Heart left ventricle (tissue), 13 donors: ENCODE measurements around the gene RAD51B.

Experiments
- CTCF ChIP-seq, 12 donors: fragments of 200-600 bp; sonication (generic) in 4 of 12; IDR thresholded peaks; one replicate each; pipeline versions ENCODE4 v1.5.0 to v1.8.0; 2018 to 2022; ENCODE audit warnings: antibody characterized with exemption in 12 of 12, mild to moderate bottlenecking in 5 of 12
- POLR2A ChIP-seq, 2 donors: fragments of 450-650 bp; IDR thresholded peaks; one replicate each; pipeline ENCODE4 v1.6.1; 2017; ENCODE audit warnings: antibody characterized with exemption in 2 of 2, mild to moderate bottlenecking in 2 of 2, moderate library complexity in 2 of 2
- donor health status: ischemic (EF 13 %, LVEDD 7.1; RV severe dilation, severe dysfunction).
- donor health status: DM: no; HTN: yes; CAD: no.
- donor health status: DM: no; HTN: no; CAD: no.
- donor health status: ischemic (EF 25% LVEDD 6.9; RV normal size, moderate dysfunction).
- donor health status: ischemic (EF 25% LVEDD 5.7; RV mildly dilated, moderate dysfunction).
- donor health status: ischemic (EF 35%, LVEDD 5.7; RV mildly dilated, moderate dysfunction).
- donor health status: nonischemic (EF 11% LVEDD 7.7; RV severe dilation, severe dysfunction).
- donor health status: DM: yes; HTN: yes; CAD: no.
- donor health status: PGD.
- donor health status: ischemic (EF 29% LVEDD 5.4; RV normal size, mild dysfunction).
- donor health status: nonischemic (EF 23%, LVEDD 6.1; RV moderate dilation, normal function).

GRCh38 chr14:67778792-67779191 is 40.8 kb upstream of the RAD51B start:
- TF ChIP-seq CTCF (IDR thresholded peaks at IDR 0.05), result no peak
- TF ChIP-seq POLR2A (IDR thresholded peaks at IDR 0.05), result no peak
